Measurements from ENCODE around the gene RPS6KB2.

DNA sequence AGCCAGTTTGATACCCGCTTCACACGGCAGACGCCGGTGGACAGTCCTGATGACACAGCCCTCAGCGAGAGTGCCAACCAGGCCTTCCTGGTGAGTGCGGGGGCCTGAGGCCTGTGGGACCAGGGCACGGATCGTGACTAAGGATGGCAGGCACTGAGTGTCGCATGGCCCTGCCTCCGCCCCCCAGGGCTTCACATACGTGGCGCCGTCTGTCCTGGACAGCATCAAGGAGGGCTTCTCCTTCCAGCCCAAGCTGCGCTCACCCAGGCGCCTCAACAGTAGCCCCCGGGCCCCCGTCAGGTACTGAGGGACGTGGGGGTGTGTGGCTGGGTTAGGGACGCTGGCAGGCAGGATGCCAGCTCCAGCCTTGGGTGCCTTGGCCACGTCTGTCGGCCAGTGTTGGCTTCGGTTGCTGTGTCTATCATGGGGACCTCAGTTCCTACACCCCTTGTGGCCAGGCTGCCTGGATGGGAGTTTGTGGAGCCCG lies 6.1 kb downstream of the RPS6KB2 start:
- TF ChIP-seq, protein P1, sequence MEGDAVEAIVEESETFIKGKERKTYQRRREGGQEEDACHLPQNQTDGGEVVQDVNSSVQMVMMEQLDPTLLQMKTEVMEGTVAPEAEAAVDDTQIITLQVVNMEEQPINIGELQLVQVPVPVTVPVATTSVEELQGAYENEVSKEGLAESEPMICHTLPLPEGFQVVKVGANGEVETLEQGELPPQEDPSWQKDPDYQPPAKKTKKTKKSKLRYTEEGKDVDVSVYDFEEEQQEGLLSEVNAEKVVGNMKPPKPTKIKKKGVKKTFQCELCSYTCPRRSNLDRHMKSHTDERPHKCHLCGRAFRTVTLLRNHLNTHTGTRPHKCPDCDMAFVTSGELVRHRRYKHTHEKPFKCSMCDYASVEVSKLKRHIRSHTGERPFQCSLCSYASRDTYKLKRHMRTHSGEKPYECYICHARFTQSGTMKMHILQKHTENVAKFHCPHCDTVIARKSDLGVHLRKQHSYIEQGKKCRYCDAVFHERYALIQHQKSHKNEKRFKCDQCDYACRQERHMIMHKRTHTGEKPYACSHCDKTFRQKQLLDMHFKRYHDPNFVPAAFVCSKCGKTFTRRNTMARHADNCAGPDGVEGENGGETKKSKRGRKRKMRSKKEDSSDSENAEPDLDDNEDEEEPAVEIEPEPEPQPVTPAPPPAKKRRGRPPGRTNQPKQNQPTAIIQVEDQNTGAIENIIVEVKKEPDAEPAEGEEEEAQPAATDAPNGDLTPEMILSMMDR (IDR thresholded peaks at IDR 0.05; ENCODE audit: insufficient read depth, low read length), result no peak
- TF ChIP-seq, protein P2, sequence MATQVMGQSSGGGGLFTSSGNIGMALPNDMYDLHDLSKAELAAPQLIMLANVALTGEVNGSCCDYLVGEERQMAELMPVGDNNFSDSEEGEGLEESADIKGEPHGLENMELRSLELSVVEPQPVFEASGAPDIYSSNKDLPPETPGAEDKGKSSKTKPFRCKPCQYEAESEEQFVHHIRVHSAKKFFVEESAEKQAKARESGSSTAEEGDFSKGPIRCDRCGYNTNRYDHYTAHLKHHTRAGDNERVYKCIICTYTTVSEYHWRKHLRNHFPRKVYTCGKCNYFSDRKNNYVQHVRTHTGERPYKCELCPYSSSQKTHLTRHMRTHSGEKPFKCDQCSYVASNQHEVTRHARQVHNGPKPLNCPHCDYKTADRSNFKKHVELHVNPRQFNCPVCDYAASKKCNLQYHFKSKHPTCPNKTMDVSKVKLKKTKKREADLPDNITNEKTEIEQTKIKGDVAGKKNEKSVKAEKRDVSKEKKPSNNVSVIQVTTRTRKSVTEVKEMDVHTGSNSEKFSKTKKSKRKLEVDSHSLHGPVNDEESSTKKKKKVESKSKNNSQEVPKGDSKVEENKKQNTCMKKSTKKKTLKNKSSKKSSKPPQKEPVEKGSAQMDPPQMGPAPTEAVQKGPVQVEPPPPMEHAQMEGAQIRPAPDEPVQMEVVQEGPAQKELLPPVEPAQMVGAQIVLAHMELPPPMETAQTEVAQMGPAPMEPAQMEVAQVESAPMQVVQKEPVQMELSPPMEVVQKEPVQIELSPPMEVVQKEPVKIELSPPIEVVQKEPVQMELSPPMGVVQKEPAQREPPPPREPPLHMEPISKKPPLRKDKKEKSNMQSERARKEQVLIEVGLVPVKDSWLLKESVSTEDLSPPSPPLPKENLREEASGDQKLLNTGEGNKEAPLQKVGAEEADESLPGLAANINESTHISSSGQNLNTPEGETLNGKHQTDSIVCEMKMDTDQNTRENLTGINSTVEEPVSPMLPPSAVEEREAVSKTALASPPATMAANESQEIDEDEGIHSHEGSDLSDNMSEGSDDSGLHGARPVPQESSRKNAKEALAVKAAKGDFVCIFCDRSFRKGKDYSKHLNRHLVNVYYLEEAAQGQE (IDR thresholded peaks at IDR 0.05; ENCODE audit: insufficient replicate concordance, low read depth), result no peak

Data from HL-60 (cell line).